Esophagus squamous epithelium (tissue), 5 donors: ENCODE data around the gene MN1. TPM values are rescaled to one million over a fixed set of nuclear protein-coding genes. Genes with fewer than 3 reads are reported as not detected.

ENCODE experiments used
- DNase-seq: peaks from one replicate; lab custom pipeline; 2025; lab: John Stamatoyannopoulos, UW
- H3K27ac ChIP-seq, 4 donors: fragments of 200-600 bp; sonication (generic); one replicate each; pipeline ENCODE4 v1.5.1; 2016 to 2019; ENCODE audit warnings: mild to moderate bottlenecking in 1 of 4
- H3K27me3 ChIP-seq, 4 donors: fragments of 200-600 bp; sonication (generic); 1 replicate in 3 of 4; 2 replicates in 1 of 4; pipeline versions ENCODE4 v1.5.1 to v1.6.0; 2017 to 2021; ENCODE audit warnings: antibody characterized with exemption in 1 of 4
- H3K36me3 ChIP-seq, 3 donors: fragments of 200-600 bp; sonication (generic); one replicate each; pipeline ENCODE4 v1.5.1; 2016 to 2019
- H3K4me1 ChIP-seq, 3 donors: fragments of 200-600 bp; sonication (generic); one replicate each; pipeline ENCODE4 v1.5.1; 2017 to 2019
- H3K4me3 ChIP-seq, 4 donors: fragments of 200-600 bp; sonication (generic); 1 replicate in 3 of 4; 2 replicates in 1 of 4; pipeline ENCODE4 v1.5.1; 2016 to 2019; ENCODE audit warnings: mild to moderate bottlenecking in 2 of 4, moderate library complexity in 1 of 4
- H3K9me3 ChIP-seq, 3 donors: fragments of 200-600 bp; sonication (generic); one replicate each; pipeline ENCODE4 v1.5.1; 2016 to 2019
- POLR2A ChIP-seq, 4 donors: fragments of 450-650 bp; IDR thresholded peaks; one replicate each; pipeline ENCODE4 v1.6.1; 2017; ENCODE audit warnings: antibody characterized with exemption in 4 of 4, mild to moderate bottlenecking in 4 of 4, moderate library complexity in 3 of 4
- WGBS, 2 donors: methylation state at CpG; one replicate each; pipeline ENCODE4 v1.1.5; 2018; 5-methylcytosine and 5-hydroxymethylcytosine counted together
- intact Hi-C: fragments of 100-400 bp; cut with DNase I; formaldehyde crosslinking; loops from one replicate; pipeline ENCODE4 v1.15.0; 2022
- total RNA-seq, 4 donors: library from RNA; depleted of rRNA; stranded (reverse); fragments of >200 nt; gene quantifications; one replicate each; pipeline ENCODE4 v1.1.0, GENCODE V29; 2016
- TF ChIP-seq, protein P1 (sequence below), 6 experiments: fragments of 450-650 bp in 4 of 6; fragments of 200-600 bp in 2 of 6; sonication (generic) in 2 of 6; IDR thresholded peaks; one replicate each; pipeline ENCODE4 v1.5.1; 2016 to 2019; ENCODE audit warnings: antibody characterized with exemption in 6 of 6, mild to moderate bottlenecking in 4 of 6, moderate library complexity in 4 of 6
- donor health status: DM: yes; HTN: yes; CAD: no.

Gene MN1
- total RNA-seq = 1 to 10 TPM; 2.0 to 6.9 (median 3.1) TPM

DNA sequence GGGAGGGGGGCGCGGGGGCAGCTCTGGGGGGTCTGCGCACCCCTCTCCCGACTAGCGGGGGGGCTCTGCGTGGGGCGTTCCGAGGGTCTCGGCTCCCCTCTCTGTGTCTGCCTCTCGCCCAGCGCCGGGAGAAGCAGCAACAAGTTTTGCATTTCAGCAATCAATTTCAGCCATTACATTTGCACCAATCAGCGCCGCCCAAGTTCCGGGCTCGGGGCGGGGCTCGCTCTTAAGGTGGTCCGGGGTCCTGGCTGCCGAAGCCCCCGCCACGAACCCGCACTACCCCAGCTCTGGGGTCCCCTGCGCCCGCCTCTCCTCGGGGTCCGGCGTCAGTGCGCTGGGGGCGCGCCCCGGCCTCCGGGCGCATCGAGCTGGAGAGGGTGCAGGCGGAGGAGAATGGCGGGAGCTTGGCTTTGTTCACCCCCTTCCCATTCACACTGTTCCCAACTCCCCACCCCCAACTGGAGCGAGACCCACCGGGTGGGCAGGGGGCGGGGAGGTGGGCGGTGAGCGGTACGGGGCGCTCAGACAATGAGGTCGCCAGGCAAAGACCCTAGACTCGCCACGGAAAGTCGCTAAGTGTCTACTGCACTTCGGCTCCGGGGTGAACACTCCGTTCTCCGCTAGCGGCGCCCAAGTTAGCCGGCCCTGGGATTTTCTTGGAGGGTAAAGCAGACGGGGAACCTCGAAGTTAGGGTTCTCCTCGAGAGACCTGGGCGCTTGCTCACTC, at the start of gene MN1:
Gene MN1, minus strand, starts transcription at position 141 of the 730 bp plus-strand sequence. CDS start 1,213 bp downstream, outside the sequence.
- peaks cover 20 to 69% (median 22%) of the 10 kb centered on the region in 3 donors for H3K4me1 ChIP-seq
- intact Hi-C loops = loop anchor here (10.0 kb wide), 1 partner anchor 397 kb away; no protein-coding TSS in a partner anchor
- H3K27ac ChIP-seq = peak within 1 kb of the TSS; percentile 80 to 89 (median 88)
- DNase-seq = no peak
- H3K4me3 ChIP-seq = peak within 1 kb of the TSS; percentile 68 to 93 (median 84)
- H3K9me3 ChIP-seq = no peaks in the 10 kb centered on the region
- H3K27me3 ChIP-seq = peaks cover 0 to 21% (median 0%) of the 10 kb centered on the region in 4 donors
- 0 to 9% methylated on average over 7 of the region's 59 CpGs for WGBS, 2 donors
- H3K36me3 ChIP-seq = peaks cover 0 to 22% (median 0%) of the 10 kb centered on the region in 3 donors
- TF ChIP-seq, protein P1, sequence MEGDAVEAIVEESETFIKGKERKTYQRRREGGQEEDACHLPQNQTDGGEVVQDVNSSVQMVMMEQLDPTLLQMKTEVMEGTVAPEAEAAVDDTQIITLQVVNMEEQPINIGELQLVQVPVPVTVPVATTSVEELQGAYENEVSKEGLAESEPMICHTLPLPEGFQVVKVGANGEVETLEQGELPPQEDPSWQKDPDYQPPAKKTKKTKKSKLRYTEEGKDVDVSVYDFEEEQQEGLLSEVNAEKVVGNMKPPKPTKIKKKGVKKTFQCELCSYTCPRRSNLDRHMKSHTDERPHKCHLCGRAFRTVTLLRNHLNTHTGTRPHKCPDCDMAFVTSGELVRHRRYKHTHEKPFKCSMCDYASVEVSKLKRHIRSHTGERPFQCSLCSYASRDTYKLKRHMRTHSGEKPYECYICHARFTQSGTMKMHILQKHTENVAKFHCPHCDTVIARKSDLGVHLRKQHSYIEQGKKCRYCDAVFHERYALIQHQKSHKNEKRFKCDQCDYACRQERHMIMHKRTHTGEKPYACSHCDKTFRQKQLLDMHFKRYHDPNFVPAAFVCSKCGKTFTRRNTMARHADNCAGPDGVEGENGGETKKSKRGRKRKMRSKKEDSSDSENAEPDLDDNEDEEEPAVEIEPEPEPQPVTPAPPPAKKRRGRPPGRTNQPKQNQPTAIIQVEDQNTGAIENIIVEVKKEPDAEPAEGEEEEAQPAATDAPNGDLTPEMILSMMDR (IDR thresholded peaks at IDR 0.05) = no peak
- no peak for TF ChIP-seq POLR2A (IDR thresholded peaks at IDR 0.05)

DNA sequence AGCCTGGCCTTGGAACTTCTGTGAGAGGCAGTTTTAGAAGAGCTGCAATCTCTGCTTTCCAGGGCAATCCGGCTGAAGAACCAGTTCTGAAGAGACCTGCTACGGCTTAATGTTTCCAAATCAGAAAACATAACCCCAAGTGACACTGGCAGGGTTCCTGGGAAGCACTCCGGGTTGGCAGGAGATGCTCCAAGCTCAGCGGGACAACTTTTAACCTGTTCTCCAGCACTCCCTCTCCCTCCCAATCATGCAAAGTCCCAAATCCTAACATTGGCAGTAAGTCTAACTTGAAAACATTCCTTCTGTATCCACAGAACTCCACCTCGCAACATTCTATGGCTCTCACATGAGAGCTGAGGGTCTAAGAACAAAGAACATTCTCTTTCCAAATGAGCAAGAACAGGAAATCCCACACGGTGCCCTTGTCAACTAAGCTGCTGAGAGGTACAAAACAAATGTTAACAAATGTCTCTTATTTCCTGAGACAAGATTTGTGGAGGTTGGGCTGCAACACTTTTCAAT, 48.5 kb upstream of the MN1 start:
- peaks cover 8 to 37% (median 10%) of the 10 kb centered on the region in 3 donors for H3K4me1 ChIP-seq
- WGBS, 2 donors = 14 to 30% methylated on average over 4 to 6 of the region's 6 CpGs
- intact Hi-C loops = no loop called here
- peak overlapping the region; percentile 11 to 68 (median 64) for H3K27ac ChIP-seq
- no peaks in the 10 kb centered on the region for H3K9me3 ChIP-seq
- DNase-seq = no peak
- H3K36me3 ChIP-seq = peaks cover 0 to 95% (median 9%) of the 10 kb centered on the region in 3 donors
- TF ChIP-seq, protein P1 (IDR thresholded peaks at IDR 0.05) = no peak
- TF ChIP-seq POLR2A (IDR thresholded peaks at IDR 0.05) = no peak
- H3K27me3 ChIP-seq = no peaks in the 10 kb centered on the region
- H3K4me3 ChIP-seq = no peak overlapping the region

DNA sequence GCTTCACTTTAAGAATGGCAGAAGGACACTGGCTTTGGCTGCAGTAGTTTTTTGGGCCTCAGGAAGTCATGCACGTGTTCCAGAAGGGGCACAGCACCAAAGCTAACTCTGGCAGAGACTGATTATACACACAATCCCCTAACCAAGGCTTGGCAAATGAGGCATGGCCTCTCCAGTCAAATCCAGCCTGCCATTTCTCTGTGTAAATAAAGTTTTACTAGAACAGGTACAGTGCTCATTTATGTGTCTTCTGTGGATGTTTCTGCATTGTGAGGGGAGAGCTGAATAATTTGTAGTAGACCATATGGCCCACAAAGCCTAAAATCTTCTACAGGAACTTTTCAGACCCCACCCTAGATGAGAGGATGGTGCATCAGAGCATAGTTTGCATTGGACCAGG, 46.4 kb upstream of the MN1 start:
- WGBS, 2 donors = 100% methylated on average over 1 of the region's 1 CpG; no CpG with 5 or more reads in 1 of the 2 donors
- intact Hi-C loops = no loop called here

DNA sequence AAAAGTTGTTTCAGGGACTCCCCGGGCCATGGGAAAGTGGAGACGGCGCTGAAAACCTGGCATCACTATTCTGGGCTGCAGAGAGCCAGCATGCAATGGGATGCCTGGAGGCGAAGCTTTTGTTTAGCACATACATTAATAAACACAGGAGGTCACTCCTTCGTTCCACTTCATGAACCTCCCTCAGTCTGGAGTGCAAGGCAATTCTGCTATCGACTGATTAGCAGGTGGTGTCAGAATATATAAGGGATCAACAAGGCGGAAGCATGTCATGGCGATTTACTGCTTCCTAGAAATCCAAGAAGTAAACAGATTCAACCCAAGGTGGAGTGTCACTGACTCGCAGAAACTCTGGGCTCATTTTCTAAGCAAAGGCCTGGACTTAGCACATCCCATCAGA, 45.4 kb upstream of the MN1 start:
- no peak for DNase-seq
- H3K4me3 ChIP-seq = no peak overlapping the region

More for the DNA sequence above, 46.4 kb upstream of the MN1 start:
- peaks cover 0 to 91% (median 9%) of the 10 kb centered on the region in 3 donors for H3K36me3 ChIP-seq
- H3K27me3 ChIP-seq = no peaks in the 10 kb centered on the region
- TF ChIP-seq, protein P1 (IDR thresholded peaks at IDR 0.05) = no peak
- TF ChIP-seq POLR2A (IDR thresholded peaks at IDR 0.05) = no peak
- DNase-seq = no peak
- no peak overlapping the region for H3K4me3 ChIP-seq
- H3K9me3 ChIP-seq = no peaks in the 10 kb centered on the region
- H3K27ac ChIP-seq = no peak overlapping the region
- H3K4me1 ChIP-seq = peaks cover 8 to 29% (median 10%) of the 10 kb centered on the region in 3 donors

More for the DNA sequence above, 45.4 kb upstream of the MN1 start:
- Histone ChIP-seq H3K36me3 (peaks cover 0 to 80% (median 4%) of the 10 kb centered on the region in 3 donors), H3K4me1 (peaks cover 8 to 36% (median 12%) of the 10 kb centered on the region in 3 donors), H3K9me3 (no peaks in the 10 kb centered on the region), H3K27ac (no peak overlapping the region), H3K27me3 (no peaks in the 10 kb centered on the region)
- TF ChIP-seq, protein P1 (IDR thresholded peaks at IDR 0.05) = no peak
- TF ChIP-seq POLR2A (IDR thresholded peaks at IDR 0.05) = no peak
- WGBS, 2 donors = 78 to 87% methylated on average over 7 to 8 of the region's 9 CpGs
- intact Hi-C loops = no loop called here
